ENCODE results near the gene ZCCHC10.
A peak's percentile ranks its signal among the peaks of the same experiment; 100 is the strongest.
"Not testable (repeated sequence)": the region's sequence is repeated elsewhere in the genome, so short reads cannot be mapped to it uniquely, and the experiment has no call there.

The ZCCHC10 gene

GRCh38 chr5:133025804-133026663, at the start of gene ZCCHC10:
Gene ZCCHC10, minus strand, starts transcription at chr5:133026549. Its CDS starts 12 bp downstream, at chr5:133026537.
- DNase-seq = peak; percentile 81

GRCh38 chr5:133075572-133076536, 49.5 kb upstream of the ZCCHC10 start:
- DNase-seq = no peak

GRCh38 chr5:133072021-133072420, 45.7 kb upstream of the ZCCHC10 start:
- DNase-seq = no peak

- DNase-seq = no peak
Observed at GRCh38 chr5:133066045-133066444, 39.7 kb upstream of the ZCCHC10 start.

GRCh38 chr5:133065471-133065870, 39.1 kb upstream of the ZCCHC10 start:
- DNase-seq = no peak

GRCh38 chr5:133063965-133064364, 37.6 kb upstream of the ZCCHC10 start:
- no peak for DNase-seq

GRCh38 chr5:133062276-133062675, 35.9 kb upstream of the ZCCHC10 start:
- peak; percentile 16 for DNase-seq

GRCh38 chr5:133059621-133060020, 33.3 kb upstream of the ZCCHC10 start:
- no peak for DNase-seq

GRCh38 chr5:133056891-133057290, 30.5 kb upstream of the ZCCHC10 start:
- DNase-seq = no peak

GRCh38 chr5:133054697-133055471, 28.5 kb upstream of the ZCCHC10 start:
- no peak for DNase-seq

- DNase-seq = no peak
Observed at GRCh38 chr5:133053448-133053847, 27.1 kb upstream of the ZCCHC10 start.

GRCh38 chr5:133052317-133053175, 26.2 kb upstream of the ZCCHC10 start:
- DNase-seq = peak; percentile 60

GRCh38 chr5:133051542-133052316, 25.4 kb upstream of the ZCCHC10 start, which contains the start of gene HSPA4:
Gene HSPA4, plus strand, starts transcription at chr5:133052013. Its CDS starts 238 bp downstream, at chr5:133052251.
- peak; percentile 97 for DNase-seq

GRCh38 chr5:133051061-133051541, 24.8 kb upstream of the ZCCHC10 start:
- DNase-seq = peak; percentile 29

GRCh38 chr5:133050521-133050920, 24.2 kb upstream of the ZCCHC10 start:
- DNase-seq = no peak

- DNase-seq = no peak
Observed at GRCh38 chr5:133049726-133050048, 23.3 kb upstream of the ZCCHC10 start.

- DNase-seq = no peak
Observed at GRCh38 chr5:133048993-133049725, 22.8 kb upstream of the ZCCHC10 start.

GRCh38 chr5:133047404-133047803, 21.1 kb upstream of the ZCCHC10 start:
- no peak for DNase-seq

- not testable (repeated sequence) for DNase-seq
Observed at GRCh38 chr5:133046560-133046959, 20.2 kb upstream of the ZCCHC10 start.

GRCh38 chr5:133041910-133042309, 15.6 kb upstream of the ZCCHC10 start:
- no peak for DNase-seq

All from MV-4-11 (cell line).